NCI-H1436 (cell line): Measurements from ENCODE around the gene SYTL4.
"Not testable (repeated sequence)": the region's sequence is repeated elsewhere in the genome, so short reads cannot be mapped to it uniquely, and the experiment has no call there.

Source experiments
- DNase-seq: peaks from one replicate; lab custom pipeline; 2025; lab: John Stamatoyannopoulos, UW

Gene SYTL4

DNA sequence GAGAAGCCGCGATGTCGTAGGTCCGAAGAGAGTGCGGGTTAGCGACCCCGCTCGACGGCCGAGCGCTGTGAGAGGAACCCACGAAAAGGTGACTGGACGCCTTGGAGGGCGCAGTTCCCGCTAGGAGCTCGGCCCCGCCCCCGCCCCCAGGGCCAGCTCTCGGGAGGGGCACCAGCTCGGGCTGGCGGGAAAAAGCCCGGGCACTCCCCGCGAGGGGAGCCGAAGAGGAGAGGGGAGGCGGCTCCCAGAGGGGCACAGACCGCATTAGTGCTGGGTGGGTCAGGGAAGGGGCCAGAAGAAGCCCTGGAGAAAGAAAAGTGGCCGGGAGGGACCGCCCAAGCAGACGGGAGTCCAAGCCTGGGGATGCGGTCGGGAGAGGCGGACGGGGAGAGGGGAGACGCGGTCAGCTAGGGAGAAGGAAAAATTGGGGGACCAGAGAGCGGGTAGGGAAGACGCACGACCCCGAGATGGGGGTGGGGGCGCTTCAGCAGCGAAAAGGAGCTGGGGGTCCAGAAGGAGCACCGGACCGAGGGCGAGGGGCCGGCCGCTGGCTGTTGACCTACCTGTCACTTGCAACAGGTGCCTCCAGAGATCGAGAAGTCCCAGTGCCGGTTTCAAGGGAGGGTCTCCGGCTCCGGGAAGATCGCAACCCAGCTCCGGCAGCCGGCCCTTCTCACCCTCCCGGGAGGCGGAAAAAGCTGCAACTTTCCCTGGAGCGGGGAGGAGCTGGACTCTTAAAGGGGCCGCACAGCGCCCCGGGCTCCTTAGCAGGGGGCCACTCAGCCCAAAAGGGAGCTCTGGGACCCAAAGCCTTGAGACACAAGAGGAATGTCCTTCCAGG is at the start of gene SYTL4:
TSS of gene SYTL4 (minus strand) at position 681 of the 841 bp plus-strand sequence. CDS start 30,084 bp downstream, outside the sequence.
- no peak for DNase-seq

DNA sequence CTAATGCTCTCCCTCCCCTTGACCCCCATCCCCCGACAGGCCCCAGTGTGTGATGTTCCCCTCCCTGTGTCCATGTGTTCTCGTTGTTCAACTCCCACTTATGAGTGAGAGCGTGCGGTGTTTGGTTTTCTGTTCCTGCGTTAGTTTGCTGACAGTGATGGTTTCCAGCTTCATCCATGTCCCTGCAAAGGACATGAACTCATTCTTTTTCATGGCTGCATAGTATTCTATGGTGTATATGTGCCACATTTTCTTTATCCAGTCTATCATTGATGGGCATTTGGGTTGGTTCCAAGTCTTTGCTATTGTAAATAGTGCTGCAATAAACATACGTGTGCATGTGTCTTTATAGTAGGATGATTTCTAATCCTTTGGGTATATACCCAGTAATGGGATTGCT is 37.5 kb upstream of the SYTL4 start:
- DNase-seq: not testable (repeated sequence)

DNA sequence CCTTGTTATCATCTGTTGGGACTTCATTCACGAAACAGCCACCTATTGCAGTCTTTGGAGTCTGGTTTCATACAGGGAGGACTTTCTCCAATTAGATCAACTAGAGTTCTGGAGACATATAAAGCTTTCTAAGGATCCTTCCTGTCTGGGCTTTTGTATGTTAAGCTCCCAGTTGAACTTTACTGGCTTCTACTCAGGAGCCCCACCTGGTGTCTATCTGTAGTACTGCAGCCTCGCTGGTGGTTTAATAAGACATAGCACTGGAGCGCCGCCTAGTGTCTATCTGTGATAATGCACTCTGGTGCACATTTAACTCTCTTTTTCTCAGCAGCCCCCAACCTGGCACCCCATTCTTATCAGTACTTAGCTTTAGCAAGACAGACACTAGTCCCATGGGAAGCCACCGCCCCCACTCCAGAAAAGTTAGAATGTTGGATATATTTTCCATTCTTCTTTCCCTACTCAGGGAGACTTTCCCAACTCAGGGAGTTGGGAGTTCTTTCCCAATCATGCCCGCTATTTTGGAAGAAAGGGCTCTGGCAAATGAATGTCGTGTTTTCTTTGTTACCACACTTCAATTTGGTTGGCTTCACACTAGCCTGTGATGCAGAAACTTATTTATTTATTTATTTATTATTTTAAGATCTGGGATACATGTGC is 36.9 kb upstream of the SYTL4 start:
- peak; percentile 78 for DNase-seq

DNA sequence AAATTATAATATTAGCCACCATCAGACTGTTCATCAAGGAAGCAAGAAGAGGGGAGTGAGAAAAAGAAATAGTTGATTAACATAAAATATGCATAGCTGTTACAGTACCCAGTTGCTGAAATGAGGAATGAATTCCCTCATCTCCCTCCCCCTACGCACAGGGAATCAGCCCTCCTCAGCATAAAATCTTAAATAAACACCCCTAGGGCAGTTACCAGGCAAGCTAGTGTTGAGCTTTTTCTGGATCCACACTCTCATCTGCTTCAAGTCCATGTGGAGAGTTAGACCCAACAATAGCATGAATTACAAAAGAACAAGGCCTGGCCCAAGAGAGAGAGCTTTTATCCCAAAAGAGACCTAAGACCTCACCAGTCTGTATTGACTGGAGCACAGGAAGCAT is 19.0 kb upstream of the SYTL4 start:
- no peak for DNase-seq

DNA sequence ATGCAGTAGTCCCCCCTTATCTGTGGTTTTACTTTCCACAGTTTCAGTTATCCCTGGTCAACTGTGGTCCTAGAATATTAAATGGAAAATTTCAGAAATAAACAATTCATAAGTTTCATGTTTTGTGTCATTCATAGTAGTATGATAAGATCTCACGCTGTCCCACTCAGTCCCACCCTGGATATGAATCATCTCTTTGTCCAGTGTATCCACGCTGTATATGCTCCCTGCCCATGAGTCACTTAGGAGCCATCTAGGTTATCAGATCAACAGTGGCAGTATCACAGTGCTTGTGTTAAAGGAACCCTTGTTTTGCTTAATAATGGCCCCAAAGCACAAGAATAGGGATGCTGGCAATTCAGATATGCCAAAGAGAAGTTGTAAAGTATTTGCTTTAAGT is 16.2 kb upstream of the SYTL4 start:
- DNase-seq: no peak

DNA sequence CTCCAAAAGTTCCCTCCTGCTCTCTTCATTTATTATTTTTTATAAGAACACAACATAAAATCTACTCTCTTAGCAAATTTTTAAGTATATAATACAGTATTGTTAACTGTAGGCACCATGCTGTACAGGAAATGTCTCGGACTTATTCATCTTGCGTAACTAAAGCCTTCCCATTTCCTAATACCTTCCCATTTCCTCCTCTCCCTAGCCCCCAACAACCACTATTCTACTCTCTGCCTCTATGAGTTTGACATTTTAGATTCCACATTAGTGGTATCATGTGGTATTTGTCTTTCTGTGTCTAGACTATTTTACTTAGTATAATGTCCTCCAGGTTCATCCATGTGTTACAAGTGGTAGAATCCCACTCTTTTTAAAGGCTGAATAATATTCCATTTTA is 15.8 kb upstream of the SYTL4 start:
- DNase-seq: no peak

DNA sequence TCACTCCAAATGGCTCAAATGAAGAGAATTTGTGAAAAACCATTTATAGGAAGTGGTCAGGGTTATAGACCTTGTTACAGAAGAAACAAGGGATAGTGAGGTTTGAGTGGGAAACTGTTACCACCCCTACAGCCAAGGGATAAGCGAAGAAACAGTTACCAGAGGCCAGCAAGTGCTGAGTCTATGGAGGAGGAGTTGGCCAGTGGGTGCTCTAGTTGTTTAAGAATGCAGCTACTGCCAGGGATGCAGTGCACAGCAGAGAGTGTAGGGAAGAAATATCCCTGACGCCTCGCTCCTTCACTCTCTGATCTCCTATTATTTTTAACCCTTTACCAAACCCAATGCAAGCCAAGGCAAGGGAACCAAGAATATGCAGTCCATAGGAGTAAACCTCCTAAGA is 15.2 kb upstream of the SYTL4 start:
- no peak for DNase-seq

DNA sequence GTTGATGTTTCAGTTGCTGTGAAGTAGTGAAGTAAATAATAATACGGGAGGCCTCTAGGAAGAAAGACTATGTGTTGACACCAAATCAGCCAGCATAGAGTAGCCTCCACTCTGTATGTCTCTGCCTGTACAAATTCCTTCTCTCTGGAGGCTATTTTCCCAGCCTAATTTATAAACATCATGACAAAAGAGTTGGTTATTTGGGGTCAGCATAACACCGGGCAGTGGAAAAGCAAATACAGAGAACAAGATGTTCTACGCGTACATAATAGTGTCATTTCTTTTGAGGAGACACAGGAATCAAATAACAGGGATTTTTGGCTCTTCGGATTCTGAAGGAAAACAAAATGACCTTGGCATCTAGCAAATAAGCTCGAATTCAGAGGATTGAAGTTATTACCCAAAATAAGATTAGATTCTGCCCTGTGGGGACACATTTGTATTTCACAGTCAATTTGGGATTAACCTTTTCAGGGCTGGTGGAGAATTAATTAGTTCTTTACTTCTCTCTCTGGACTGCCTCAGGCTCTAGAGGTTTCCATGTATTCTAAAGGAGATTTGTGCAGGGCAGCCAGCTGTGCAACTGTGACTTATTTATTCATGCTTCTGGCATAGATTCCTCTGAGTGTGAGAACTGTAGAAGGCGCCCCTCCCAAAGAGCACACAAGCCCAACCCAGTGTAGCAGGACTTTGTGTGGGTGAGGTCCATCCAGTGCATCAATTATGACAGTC is 14.1 kb upstream of the SYTL4 start:
- DNase-seq: no peak

DNA sequence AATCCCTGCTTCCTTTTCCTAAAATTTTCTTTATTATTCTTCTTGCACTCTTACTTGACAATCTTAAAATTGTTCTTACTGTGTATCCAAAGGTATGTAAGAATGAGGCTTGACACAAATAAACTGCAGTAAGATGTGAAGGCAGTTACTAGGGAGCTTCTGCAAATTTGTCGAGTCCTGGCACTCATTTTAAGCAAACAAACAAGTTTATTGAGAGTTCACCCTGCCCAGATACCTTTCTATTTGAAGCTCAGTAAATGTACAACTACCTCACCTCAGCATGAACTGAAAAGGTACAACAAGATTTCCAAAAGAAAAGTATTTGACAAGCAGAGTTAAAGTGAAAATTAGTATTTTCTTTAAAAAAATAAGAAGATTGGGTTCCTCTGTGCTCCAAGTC is 13.3 kb upstream of the SYTL4 start:
- no peak for DNase-seq

DNA sequence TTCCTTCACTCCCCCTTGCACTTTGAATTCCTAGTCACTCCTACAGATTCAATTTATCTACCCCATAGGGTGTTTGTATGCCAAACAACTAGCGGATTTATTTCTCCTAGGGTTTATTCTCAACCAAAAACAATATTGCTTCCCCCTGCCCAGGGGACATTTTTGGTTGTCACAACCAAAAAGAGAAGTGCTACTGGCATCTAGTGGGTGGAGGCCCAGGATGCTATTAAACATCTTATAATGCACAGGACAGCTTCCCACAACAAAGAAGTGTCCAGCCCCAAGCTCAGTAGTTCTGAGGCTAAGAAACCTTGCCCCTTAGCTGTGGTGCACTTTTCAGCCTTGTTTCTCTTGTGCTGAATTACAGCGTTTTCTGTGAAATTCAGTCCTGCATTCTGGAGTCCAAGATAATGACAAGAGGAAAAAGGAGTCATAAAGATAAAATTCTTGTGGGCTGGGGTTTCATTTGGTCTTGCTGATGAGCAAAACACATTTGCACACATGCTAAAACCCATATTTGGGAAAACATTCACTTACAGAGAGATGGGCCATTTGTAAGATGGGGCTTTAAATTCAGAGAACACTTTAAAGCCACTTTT is 11.2 kb upstream of the SYTL4 start:
- no peak for DNase-seq

DNA sequence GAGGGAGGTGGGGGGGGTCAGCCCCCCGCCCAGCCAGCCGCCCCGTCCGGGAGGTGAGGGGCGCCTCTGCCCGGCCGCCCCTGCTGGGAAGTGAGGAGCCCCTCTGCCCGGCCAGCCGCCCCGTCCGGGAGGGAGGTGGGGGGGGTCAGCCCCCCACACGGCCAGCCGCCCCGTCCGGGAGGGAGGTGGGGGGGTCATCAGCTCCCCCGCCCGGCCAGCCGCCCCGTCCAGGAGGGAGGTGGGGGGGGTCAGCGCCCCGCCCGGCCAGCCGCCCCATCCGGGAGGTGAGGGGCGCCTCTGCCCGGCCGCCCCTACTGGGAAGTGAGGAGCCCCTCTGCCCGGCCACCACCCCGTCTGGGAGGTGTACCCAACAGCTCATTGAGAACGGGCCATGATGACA is 7.9 kb downstream of the SYTL4 start:
- DNase-seq: not testable (repeated sequence)

DNA sequence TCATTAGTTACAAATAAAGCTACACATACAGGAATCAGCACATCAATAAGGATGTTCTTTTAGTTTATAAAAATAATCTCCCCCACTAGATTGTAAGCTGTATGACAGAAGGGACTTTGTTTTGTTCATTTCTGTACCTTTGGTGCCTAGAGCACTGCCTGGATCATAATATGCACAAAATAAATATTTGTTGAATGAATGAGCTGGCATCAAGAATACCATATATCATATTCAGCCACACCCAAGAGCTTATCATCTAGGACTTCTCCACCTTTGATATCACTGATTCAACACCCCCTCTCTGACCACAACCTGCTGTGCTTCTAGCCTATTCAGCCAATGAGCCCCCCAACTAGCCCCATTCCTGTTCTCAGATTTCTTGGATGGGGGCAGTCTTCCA is 10.6 kb downstream of the SYTL4 start:
- DNase-seq: no peak

DNA sequence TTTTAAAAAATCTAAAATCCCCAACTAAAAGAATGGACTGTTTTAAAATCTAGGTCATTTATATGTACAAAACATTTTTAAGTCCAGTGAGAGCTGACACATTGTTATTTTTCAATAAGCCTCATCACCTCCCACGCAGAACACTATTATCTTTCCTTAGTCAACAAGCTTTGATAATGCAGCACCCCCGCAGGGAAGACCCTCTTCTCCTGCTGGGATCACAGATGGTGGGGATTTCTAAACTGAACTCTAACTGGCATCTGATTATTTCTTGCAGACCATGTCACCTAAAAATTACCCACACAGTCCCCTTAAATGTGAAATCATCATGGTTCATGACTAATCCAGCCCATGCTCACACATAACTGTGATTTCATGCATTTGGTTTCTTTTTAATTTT is 11.6 kb downstream of the SYTL4 start:
- DNase-seq: no peak

DNA sequence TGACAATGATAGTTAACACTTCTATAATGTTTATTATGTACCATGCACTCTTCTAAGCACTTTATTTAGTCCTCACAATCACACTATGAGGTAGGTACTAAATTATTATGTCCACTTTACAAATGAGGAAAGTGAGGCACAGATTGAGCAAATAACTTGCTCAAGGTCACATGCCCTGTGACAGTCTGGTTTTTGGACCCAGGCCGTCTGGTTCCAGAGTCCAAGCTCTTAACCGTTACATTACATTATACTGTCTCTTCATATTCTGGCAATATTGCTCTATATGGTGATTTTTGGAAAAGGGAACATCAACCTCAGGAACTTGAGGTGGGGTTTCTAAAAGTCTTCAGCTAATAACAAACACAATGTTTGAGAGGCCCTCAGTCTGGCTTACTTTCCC is 12.8 kb downstream of the SYTL4 start:
- no peak for DNase-seq

DNA sequence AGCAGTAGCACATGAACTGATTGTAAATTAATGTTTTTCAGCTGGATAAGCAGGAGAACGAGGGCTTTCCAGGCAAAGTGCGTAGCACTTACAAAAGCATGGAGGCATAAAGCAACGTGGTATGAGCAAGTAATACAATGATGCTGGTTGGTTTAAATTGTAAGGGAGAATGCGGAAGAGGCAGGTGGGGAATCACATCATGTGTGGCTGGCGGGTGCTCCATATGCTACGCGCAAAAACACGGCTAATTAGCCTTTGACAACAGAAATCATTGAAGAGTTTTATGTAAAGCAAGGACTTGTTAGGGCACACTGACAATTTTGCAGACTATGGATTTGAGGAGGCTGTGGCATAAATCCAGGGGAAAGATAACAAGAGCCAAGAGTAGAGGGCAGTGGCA is 14.6 kb downstream of the SYTL4 start:
- no peak for DNase-seq

DNA sequence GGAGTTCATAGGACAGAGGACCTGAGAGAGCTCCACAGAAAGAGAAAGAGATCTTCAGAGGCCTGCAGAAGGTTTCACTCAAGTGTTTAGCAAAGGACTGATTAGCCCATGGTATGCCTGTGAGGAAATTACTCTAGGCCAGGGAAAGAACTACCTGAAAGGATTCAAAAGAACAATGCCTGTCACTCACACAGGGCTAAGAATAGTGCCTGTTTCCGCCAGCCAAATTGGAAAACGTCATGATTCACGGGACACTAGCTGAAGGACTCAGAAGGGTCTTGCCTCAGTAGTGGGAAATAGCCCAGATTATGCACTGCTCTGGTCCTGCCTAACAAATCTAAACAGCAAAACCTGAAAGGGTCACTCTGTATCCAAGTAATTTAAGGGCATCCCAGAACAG is 21.1 kb downstream of the SYTL4 start:
- DNase-seq: no peak

DNA sequence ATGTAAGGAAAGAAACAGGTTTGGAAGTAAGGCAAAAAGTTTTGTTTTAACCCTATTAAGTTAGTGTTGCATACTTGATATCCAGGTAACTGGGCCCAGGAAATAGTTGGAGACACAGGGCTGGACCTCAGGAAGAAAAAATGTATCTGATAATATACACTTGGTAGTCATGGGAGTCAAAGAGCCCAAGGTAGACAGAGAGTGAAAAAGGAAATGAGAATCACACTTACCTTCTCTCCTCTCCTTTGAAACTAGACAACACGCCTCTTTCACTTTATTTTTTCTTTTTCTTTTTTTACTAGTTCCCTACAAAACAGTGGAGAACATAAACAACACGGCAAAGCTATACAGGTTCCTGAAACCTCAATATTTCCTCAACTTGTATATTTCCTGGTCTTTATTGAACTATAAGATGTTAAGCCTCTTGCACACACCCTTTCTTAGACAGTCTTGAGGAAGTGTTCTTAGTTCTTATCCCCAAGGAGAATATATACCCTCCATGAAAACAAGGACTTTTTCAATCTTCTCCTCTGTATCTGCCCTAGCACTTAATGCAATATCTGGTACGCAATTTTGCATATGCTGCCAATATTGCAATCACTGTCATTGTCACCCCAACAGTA is 27.2 kb downstream of the SYTL4 start:
- DNase-seq: no peak

DNA sequence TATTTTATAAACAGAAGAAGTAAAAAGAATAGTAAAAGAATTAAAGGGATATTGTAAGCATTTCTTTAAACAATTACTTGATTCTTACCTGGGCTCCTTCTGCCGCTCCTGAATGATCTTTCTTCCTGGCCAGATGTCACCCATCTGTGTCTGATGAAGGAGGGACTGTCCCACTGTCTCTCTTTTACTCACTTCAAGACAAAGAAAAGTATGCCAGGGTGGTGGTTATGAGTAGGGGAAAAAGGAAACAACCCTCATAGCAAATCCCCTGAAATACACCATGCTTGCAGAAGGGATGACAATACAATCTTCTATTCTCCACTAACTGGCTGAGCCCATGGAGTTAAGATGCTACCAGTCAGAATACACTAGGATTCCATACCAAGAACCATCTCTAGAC is 31.1 kb downstream of the SYTL4 start:
- DNase-seq: no peak

DNA sequence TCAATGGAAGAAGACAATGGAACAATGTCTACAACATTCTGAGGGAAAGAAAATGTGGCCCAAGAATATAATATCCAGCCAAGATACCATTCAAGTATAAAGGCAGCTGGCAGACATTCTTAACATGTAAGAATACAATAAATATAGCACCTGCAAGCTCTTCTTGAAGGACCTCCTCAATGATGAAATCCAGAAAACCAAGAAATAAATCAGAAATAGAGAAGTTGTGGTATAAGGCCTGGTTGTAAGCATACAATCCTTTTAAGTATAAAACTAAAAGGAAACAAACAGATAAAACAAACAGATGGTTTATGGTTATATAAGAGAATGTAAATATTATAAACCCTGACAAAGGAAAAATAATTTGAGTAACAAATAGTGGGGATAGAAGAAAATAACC is 33.4 kb downstream of the SYTL4 start:
- no peak for DNase-seq

DNA sequence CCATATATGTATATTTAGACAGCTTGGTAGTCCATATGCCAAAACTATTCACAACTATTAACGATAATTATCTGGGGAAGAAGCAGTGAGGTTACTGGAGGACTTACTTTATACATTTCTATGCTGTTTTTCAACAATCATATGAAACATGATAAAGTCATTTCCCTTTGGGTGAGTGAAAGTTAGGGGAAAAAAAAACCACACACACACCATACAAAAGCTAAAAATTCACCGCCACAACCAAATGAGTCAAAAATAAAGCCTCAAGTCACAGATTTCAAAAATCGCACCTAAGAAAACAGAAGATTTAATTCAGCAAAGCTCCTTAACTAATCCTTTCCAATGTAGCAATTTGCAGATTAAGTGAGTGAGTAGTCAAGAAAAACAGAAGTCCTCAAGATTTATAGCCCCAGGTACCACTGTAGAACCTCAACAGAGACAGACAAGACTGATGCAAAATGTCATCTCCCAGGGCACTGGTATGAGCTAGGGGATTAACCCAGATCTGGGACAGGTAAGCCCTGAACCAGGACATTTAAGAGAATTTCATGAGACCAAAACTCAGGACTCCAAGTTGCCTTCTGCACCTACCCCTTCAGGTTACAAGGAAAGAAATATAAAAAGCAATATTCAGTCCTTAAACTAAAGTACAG is 35.1 kb downstream of the SYTL4 start:
- DNase-seq: no peak

DNA sequence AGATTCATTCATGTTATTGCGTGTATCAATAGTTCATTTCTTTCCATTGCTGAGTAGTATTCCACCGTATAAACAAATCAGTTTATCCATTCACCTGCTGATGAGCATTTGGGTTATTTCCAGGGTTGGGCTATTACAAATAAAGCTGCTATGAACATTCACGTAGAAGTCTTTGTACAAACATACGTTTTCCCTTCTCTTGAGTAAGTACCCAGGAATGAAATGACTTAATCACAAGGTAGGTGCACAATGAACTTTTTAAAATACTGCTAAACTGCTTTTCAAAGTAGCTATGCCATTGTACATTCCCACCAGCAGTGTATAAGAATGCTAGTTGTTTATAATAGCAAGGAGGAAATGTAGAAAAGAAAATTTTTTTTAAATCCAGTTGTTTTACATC is 35.9 kb downstream of the SYTL4 start:
- no peak for DNase-seq

DNA sequence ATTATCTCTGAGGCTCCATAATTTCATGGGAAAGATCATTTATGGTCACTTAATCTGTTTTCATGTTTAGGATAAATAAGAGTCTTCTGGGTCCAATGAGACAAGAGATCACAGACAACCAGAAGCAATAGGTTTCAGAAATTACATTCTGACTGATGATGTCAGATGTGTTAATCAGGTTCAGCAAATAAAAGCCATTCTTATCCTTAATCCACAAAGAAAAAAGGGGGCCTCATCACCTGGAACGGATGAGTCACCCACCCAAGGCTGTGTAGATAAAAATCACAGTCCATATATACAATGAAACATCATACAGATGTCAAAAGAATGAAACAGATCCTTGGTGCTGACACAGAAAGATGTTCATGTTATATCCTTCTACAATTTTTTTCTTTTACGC is 36.6 kb downstream of the SYTL4 start:
- DNase-seq: no peak
